NT2/D1 (cell line): ENCODE measurements around the gene CEP162.
"Not testable (repeated sequence)": the region's sequence is repeated elsewhere in the genome, so short reads cannot be mapped to it uniquely, and the experiment has no call there.

Experiments
- SUZ12 ChIP-seq: IDR thresholded peaks from 2 replicates; pipeline ENCODE4 v1.6.1; 2011; ENCODE audit not compliant: insufficient read length, insufficient read depth; ENCODE audit errors: extremely low read depth
- ZNF274 ChIP-seq: IDR thresholded peaks from 2 replicates; pipeline ENCODE4 v1.6.1; 2011; ENCODE audit warnings: mild to moderate bottlenecking, low read depth, low read length

- TF ChIP-seq ZNF274, SUZ12: not testable (repeated sequence)
These were observed 116.1 kb downstream of the CEP162 start for GRCh38 chr6:84111351-84111750.
